Tongue (tissue), 2 donors: ENCODE results near the gene NUP93. TPM values are rescaled to one million over a fixed set of nuclear protein-coding genes. Genes with fewer than 3 reads are reported as not detected.

Experiments used
- DNase-seq: peaks from one replicate; pipeline ENCODE4 v3.0.0-alpha.2; 2015
- total RNA-seq: library from RNA; depleted of rRNA; stranded (reverse); fragments of >200 nt; gene quantifications from one replicate; pipeline ENCODE4 v1.2.3, GENCODE V29; 2014

NUP93 gene
- 52.8 TPM for total RNA-seq

GRCh38 chr16:56729735-56730662 is at the start of gene NUP93:
NUP93 (plus strand) TSS chr16:56730129; CDS start chr16:56748248, 18,119 bp downstream.
- DNase-seq = peak; percentile 97

- DNase-seq = peak; percentile 92
These were observed 47.8 kb upstream of the NUP93 start, which contains the start of gene MT1X for GRCh38 chr16:56681939-56682702. MT1X (plus strand) TSS chr16:56682470; CDS start chr16:56682541, 71 bp downstream.

- DNase-seq = no peak
These were observed 47.1 kb upstream of the NUP93 start for GRCh38 chr16:56682703-56683397.

- DNase-seq = peak; percentile 64
These were observed 46.3 kb upstream of the NUP93 start for GRCh38 chr16:56683424-56684172.

- no peak for DNase-seq
These were observed 45.5 kb upstream of the NUP93 start for GRCh38 chr16:56684256-56684925.

- DNase-seq = no peak
These were observed 44.9 kb upstream of the NUP93 start for GRCh38 chr16:56684926-56685590.

- no peak for DNase-seq
These were observed 43.2 kb upstream of the NUP93 start for GRCh38 chr16:56686758-56687157.

GRCh38 chr16:56688762-56689161 is 41.2 kb upstream of the NUP93 start:
- no peak for DNase-seq

- no peak for DNase-seq
These were observed 40.8 kb upstream of the NUP93 start for GRCh38 chr16:56689171-56689570.

GRCh38 chr16:56690420-56691122 is 39.4 kb upstream of the NUP93 start:
- no peak for DNase-seq

- peak; percentile 31 for DNase-seq
These were observed 38.0 kb upstream of the NUP93 start for GRCh38 chr16:56691885-56692284.

- no peak for DNase-seq
These were observed 34.7 kb upstream of the NUP93 start for GRCh38 chr16:56695246-56695645.

GRCh38 chr16:56697456-56698155 is 32.3 kb upstream of the NUP93 start:
- DNase-seq = no peak

GRCh38 chr16:56700195-56700594 is 29.7 kb upstream of the NUP93 start:
- DNase-seq = no peak

GRCh38 chr16:56700631-56701030 is 29.3 kb upstream of the NUP93 start:
- DNase-seq = no peak

GRCh38 chr16:56701534-56701933 is 28.4 kb upstream of the NUP93 start:
- no peak for DNase-seq

GRCh38 chr16:56702836-56703235 is 27.1 kb upstream of the NUP93 start:
- no peak for DNase-seq

GRCh38 chr16:56708525-56709442 is 21.1 kb upstream of the NUP93 start:
- DNase-seq = no peak
